ENCODE results near the gene TP53TG3C. TPM values are rescaled to one million over a fixed set of nuclear protein-coding genes. Genes with fewer than 3 reads are reported as not detected.
"Not testable (repeated sequence)": the region's sequence is repeated elsewhere in the genome, so short reads cannot be mapped to it uniquely, and the experiment has no call there.

TP53TG3C gene, protein sequence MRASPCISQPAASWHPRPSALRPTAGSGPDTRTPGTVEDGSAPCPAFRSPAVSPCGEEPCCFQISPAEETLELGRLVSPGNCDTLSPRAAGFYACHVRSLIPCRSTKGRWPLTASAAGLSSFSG
- total RNA-seq (2014; rRNA removed; shearing (Covaris generic)) (not detected in 2 replicates), polyA plus RNA-seq (2016; fragmentation: Nextera tagmentation; extraction: Ambion mirVana) (not detected in 2 replicates)
- long read RNA-seq: 0 reads

DNA sequence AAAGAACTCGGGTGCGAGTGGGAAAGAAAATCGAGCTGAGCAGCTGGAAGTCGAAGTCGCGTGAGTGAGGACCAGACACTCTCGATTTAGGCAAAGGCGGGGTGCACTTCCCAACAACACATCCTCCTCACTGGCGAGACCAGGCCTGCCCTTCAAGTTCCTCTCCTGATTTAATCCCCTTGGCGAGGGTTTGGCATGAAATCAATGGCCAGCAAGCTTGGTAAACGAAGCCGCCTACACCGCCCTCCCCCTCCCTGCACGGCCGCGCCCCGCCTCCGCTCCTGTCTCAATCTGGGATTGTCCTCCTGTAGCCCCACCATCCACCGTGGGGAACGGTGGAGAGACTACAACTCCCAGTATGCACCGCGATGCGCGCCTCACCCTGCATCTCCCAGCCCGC is at the start of gene TP53TG3C:
Gene TP53TG3C (plus strand): TSS at position 301 of the 400 bp plus-strand sequence. CDS start 68 bp downstream, at position 369.
- H3K9me2 ChIP-seq (ENCODE audit: insufficient read depth); H3K4me2 ChIP-seq; H3K4me3 ChIP-seq; H4K20me1 ChIP-seq (replicated peaks; ENCODE audit: insufficient read depth); H2AFZ ChIP-seq; H3K27ac ChIP-seq (ENCODE audit: low read depth); H3K79me2 ChIP-seq (replicated peaks; ENCODE audit: insufficient read depth); H3F3A ChIP-seq (replicated peaks; ENCODE audit: low read depth); H3K4me1 Mint-ChIP-seq; ATAC-seq; H3K27ac Mint-ChIP-seq; H3K36me3 ChIP-seq (ENCODE audit: insufficient read depth); H3K27me3 ChIP-seq (ENCODE audit: insufficient read depth); H3K4me3 Mint-ChIP-seq; H3K36me3 Mint-ChIP-seq (ENCODE audit: low read depth); H3K27me3 Mint-ChIP-seq (ENCODE audit: insufficient read depth, low read depth, poor library complexity); H3K4me1 ChIP-seq (ENCODE audit: insufficient read depth); H3K9me3 Mint-ChIP-seq; DNase-seq (ENCODE audit: low spot score): not testable (repeated sequence)

Small RNAs within 50 kb of the gene (small RNA-seq; reads per million reads assigned to genes)
- gene AC138869.1 (ENCODE audit: low replicate concordance): not detected

Other genes starting within 250 kb of the TP53TG3C start
- gene TP53TG3E, start 110.1 kb downstream of the TP53TG3C start, total RNA-seq (2014; rRNA removed; shearing (Covaris generic)): not detected in 2 replicates
- gene TP53TG3E, start 110.1 kb downstream of the TP53TG3C start, polyA plus RNA-seq (2016; fragmentation: Nextera tagmentation; extraction: Ambion mirVana): not detected in 2 replicates
- gene TP53TG3B, start 166.6 kb downstream of the TP53TG3C start, total RNA-seq (2014; rRNA removed; shearing (Covaris generic)): not detected in 2 replicates
- gene TP53TG3B, start 166.6 kb downstream of the TP53TG3C start, polyA plus RNA-seq (2016; fragmentation: Nextera tagmentation; extraction: Ambion mirVana): not detected in 2 replicates

All from GM23338 (cell line).